ENCODE results near the gene GSK3B.

DNA sequence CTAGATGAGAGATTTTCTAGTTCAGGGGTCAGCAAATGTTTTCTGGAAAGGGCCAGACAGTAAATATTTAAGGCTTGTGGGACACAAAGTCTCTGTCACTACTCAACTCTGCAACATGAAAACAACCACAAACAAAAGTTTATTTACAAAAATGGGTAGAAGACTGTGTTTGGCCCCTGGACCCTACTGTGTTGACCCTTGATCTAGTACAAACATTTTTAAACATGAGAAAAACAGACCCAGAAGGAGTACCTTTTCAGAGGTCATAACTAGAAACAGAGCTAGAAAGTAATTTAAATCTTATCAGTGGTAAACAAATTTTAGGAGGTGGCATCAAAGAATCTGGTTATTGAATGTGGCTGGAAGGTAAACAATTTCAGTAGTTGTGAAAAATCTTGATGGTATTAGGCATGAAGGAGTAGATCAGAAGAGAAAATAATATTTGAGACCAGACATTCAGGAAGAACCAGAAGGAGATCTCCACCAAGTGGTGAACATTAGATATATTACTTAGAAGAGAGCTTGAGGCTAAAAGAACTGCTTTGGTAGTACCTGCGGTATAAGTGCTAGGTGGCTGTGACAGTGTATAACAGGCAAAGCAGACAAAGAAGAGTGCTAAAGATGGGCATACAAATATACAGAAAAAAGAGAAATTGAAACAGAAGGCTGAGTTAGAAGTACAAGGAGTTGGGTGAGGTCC, 210.6 kb downstream of the GSK3B start:
- TF ChIP-seq, protein P1, sequence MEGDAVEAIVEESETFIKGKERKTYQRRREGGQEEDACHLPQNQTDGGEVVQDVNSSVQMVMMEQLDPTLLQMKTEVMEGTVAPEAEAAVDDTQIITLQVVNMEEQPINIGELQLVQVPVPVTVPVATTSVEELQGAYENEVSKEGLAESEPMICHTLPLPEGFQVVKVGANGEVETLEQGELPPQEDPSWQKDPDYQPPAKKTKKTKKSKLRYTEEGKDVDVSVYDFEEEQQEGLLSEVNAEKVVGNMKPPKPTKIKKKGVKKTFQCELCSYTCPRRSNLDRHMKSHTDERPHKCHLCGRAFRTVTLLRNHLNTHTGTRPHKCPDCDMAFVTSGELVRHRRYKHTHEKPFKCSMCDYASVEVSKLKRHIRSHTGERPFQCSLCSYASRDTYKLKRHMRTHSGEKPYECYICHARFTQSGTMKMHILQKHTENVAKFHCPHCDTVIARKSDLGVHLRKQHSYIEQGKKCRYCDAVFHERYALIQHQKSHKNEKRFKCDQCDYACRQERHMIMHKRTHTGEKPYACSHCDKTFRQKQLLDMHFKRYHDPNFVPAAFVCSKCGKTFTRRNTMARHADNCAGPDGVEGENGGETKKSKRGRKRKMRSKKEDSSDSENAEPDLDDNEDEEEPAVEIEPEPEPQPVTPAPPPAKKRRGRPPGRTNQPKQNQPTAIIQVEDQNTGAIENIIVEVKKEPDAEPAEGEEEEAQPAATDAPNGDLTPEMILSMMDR (IDR thresholded peaks at IDR 0.05), result no peak
- no peak for TF ChIP-seq EP300 (IDR thresholded peaks at IDR 0.05)

Measured in upper lobe of left lung (tissue), 4 donors.